NCI-H2196 treated with DMSO at 0.1 percent for 48 hours (cell line): ENCODE results near the gene DUSP14.

Experiments used
- DNase-seq: peaks from one replicate; lab custom pipeline; 2025; ENCODE audit not compliant: unreplicated experiment; lab: John Stamatoyannopoulos, UW

The DUSP14 gene

GRCh38 chr17:37512442-37513068 is 22.9 kb downstream of the DUSP14 start:
- DNase-seq: no peak

- DNase-seq: no peak
These were observed 24.0 kb downstream of the DUSP14 start for GRCh38 chr17:37513711-37514110.

GRCh38 chr17:37516127-37516571 is 26.5 kb downstream of the DUSP14 start:
- no peak for DNase-seq

- no peak for DNase-seq
These were observed 28.2 kb downstream of the DUSP14 start for GRCh38 chr17:37517881-37518280.

GRCh38 chr17:37518826-37519225 is 29.1 kb downstream of the DUSP14 start:
- DNase-seq: no peak

GRCh38 chr17:37519251-37519985 is 29.7 kb downstream of the DUSP14 start:
- no peak for DNase-seq

GRCh38 chr17:37520174-37520573 is 30.5 kb downstream of the DUSP14 start:
- no peak for DNase-seq

GRCh38 chr17:37521821-37522220 is 32.1 kb downstream of the DUSP14 start:
- no peak for DNase-seq

- no peak for DNase-seq
These were observed 34.1 kb downstream of the DUSP14 start for GRCh38 chr17:37523715-37524219.

- peak; percentile 9 for DNase-seq
These were observed 37.7 kb downstream of the DUSP14 start for GRCh38 chr17:37527249-37527851.

- no peak for DNase-seq
These were observed 40.7 kb downstream of the DUSP14 start for GRCh38 chr17:37530420-37530819.

GRCh38 chr17:37532756-37533155 is 43.1 kb downstream of the DUSP14 start:
- no peak for DNase-seq

- DNase-seq: no peak
These were observed 46.2 kb downstream of the DUSP14 start for GRCh38 chr17:37535906-37536305.

- DNase-seq: no peak
These were observed 49.4 kb downstream of the DUSP14 start for GRCh38 chr17:37538981-37539659.

GRCh38 chr17:37541880-37542660 is 52.4 kb downstream of the DUSP14 start:
- no peak for DNase-seq

GRCh38 chr17:37543637-37544052 is 54.0 kb downstream of the DUSP14 start:
- DNase-seq: no peak

- no peak for DNase-seq
These were observed 55.8 kb downstream of the DUSP14 start for GRCh38 chr17:37545486-37545885.

GRCh38 chr17:37546302-37546701 is 56.6 kb downstream of the DUSP14 start:
- no peak for DNase-seq

GRCh38 chr17:37547986-37548385 is 58.3 kb downstream of the DUSP14 start:
- DNase-seq: no peak

GRCh38 chr17:37551788-37552187 is 62.1 kb downstream of the DUSP14 start:
- no peak for DNase-seq
